MM.1S (cell line): ENCODE data around the gene NMNAT3.

Source experiments
- DNase-seq: peaks from one replicate; pipeline ENCODE4 v3.0.0-alpha.2; 2015
- H2AFZ ChIP-seq: fragments of 300-600 bp; sonication (generic); 2 replicates; pipeline ENCODE4 v1.6.0; 2016; ENCODE audit warnings: antibody characterized with exemption, low read length
- H3F3A ChIP-seq: fragments of 300-600 bp; sonication (generic); 2 replicates; pipeline ENCODE4 v1.6.1; 2016; ENCODE audit warnings: mild to moderate bottlenecking, antibody characterized with exemption, low read length, moderate library complexity, mixed read lengths; ENCODE audit not compliant: insufficient read depth
- H3K27ac ChIP-seq: fragments of 300-600 bp; sonication (generic); 2 replicates; pipeline ENCODE4 v1.5.1; 2016; ENCODE audit warnings: mild to moderate bottlenecking, low read length
- H3K27me3 ChIP-seq: fragments of 300-600 bp; sonication (generic); replicated peaks from 2 replicates; pipeline ENCODE4 v1.6.0; 2016; ENCODE audit warnings: low read length; ENCODE audit not compliant: insufficient read depth
- H3K36me3 ChIP-seq: fragments of 300-600 bp; sonication (generic); replicated peaks from 2 replicates; pipeline ENCODE4 v1.6.1; 2016; ENCODE audit warnings: mild to moderate bottlenecking, low read length, mixed read lengths; ENCODE audit not compliant: insufficient read depth
- H3K4me1 ChIP-seq: fragments of 300-600 bp; sonication (generic); 2 replicates; pipeline ENCODE4 v1.6.1; 2016; ENCODE audit warnings: low read length, mixed read lengths
- H3K4me2 ChIP-seq: fragments of 300-600 bp; sonication (generic); 2 replicates; pipeline ENCODE4 v1.6.0; 2016; ENCODE audit warnings: low read depth, low read length
- H3K4me3 ChIP-seq: fragments of 300-600 bp; sonication (generic); 2 replicates; pipeline ENCODE4 v1.5.1; 2016; ENCODE audit warnings: low read length, mixed read lengths
- H3K79me2 ChIP-seq: fragments of 300-600 bp; sonication (generic); 2 replicates; pipeline ENCODE4 v1.6.1; 2016; ENCODE audit warnings: mixed run types, low read length, mixed read lengths
- H3K9ac ChIP-seq: fragments of 300-600 bp; sonication (generic); 2 replicates; pipeline ENCODE4 v1.6.1; 2016; ENCODE audit warnings: low read length, mixed read lengths
- H3K9me2 ChIP-seq: fragments of 300-600 bp; sonication (generic); replicated peaks from 2 replicates; pipeline ENCODE4 v1.6.1; 2016; ENCODE audit warnings: mild to moderate bottlenecking, low read length, mixed read lengths; ENCODE audit not compliant: insufficient read depth
- H3K9me3 ChIP-seq: fragments of 300-600 bp; sonication (generic); replicated peaks from 2 replicates; pipeline ENCODE4 v1.6.1; 2016; ENCODE audit warnings: mild to moderate bottlenecking, low read length, mixed read lengths; ENCODE audit not compliant: insufficient read depth
- H4K20me1 ChIP-seq: fragments of 300-600 bp; sonication (generic); 2 replicates; pipeline ENCODE4 v1.6.1; 2016; ENCODE audit warnings: mild to moderate bottlenecking, low read length, moderate library complexity, mixed read lengths; ENCODE audit not compliant: insufficient read depth
- CTCF ChIP-seq: fragments of 300-600 bp; sonication (generic); IDR thresholded peaks from 2 replicates; pipeline ENCODE4 v1.5.1; 2016; ENCODE audit warnings: antibody characterized with exemption, low read length, mixed read lengths
- EZH2 ChIP-seq: fragments of 300-600 bp; sonication (generic); optimal IDR thresholded peaks from 2 replicates; pipeline ENCODE3; 2017; ENCODE audit warnings: low read depth, mild to moderate bottlenecking, antibody characterized with exemption, low read length, mixed read lengths
- EZH2phosphoT487 ChIP-seq: fragments of 300-600 bp; sonication (generic); IDR thresholded peaks from 2 replicates; pipeline ENCODE4 v1.6.1; 2018; ENCODE audit warnings: antibody characterized with exemption, low read length

NMNAT3 gene

GRCh38 chr3:139519998-139520737, 157.6 kb downstream of the NMNAT3 start:
- TF ChIP-seq CTCF = peak; percentile 32
- TF ChIP-seq EZH2phosphoT487 = no peak
- TF ChIP-seq EZH2 = no peak
- no peak overlapping the region for H3K27ac ChIP-seq
- no peaks in the 10 kb centered on the region for H3K27me3 ChIP-seq
- H3K9me3 ChIP-seq = no peaks in the 10 kb centered on the region
- DNase-seq = peak; percentile 8
- no peaks in the 10 kb centered on the region for H3K9me2 ChIP-seq
- no peaks in the 10 kb centered on the region for H3K4me1 ChIP-seq
- H2AFZ ChIP-seq = no peak overlapping the region
- no peaks in the 10 kb centered on the region for H4K20me1 ChIP-seq
- no peak overlapping the region for H3K9ac ChIP-seq
- H3F3A ChIP-seq = no peaks in the 10 kb centered on the region
- H3K4me2 ChIP-seq = no peak overlapping the region
- H3K4me3 ChIP-seq = no peak overlapping the region
- no peaks in the 10 kb centered on the region for H3K79me2 ChIP-seq
- no peaks in the 10 kb centered on the region for H3K36me3 ChIP-seq

- Histone ChIP-seq H3K9me3 (no peaks in the 10 kb centered on the region), H3K4me3 (no peak overlapping the region), H3F3A (no peaks in the 10 kb centered on the region), H3K9me2 (no peaks in the 10 kb centered on the region), H3K27ac (no peak overlapping the region), H3K4me1 (no peaks in the 10 kb centered on the region), H3K4me2 (no peak overlapping the region), H3K27me3 (no peaks in the 10 kb centered on the region), H2AFZ (no peak overlapping the region), H3K36me3 (no peaks in the 10 kb centered on the region), H3K9ac (no peak overlapping the region), H4K20me1 (no peaks in the 10 kb centered on the region), H3K79me2 (no peaks in the 10 kb centered on the region)
- no peak for TF ChIP-seq EZH2phosphoT487
- no peak for TF ChIP-seq EZH2
- TF ChIP-seq CTCF = no peak
- no peak for DNase-seq
These were observed 158.6 kb downstream of the NMNAT3 start for GRCh38 chr3:139518926-139519842.

- no peak for DNase-seq
These were observed 159.5 kb downstream of the NMNAT3 start for GRCh38 chr3:139518306-139518705.

More at GRCh38 chr3:139518306-139518705, 159.5 kb downstream of the NMNAT3 start:
- Histone ChIP-seq H2AFZ (no peak overlapping the region), H3K9ac (no peak overlapping the region), H3K27ac (no peak overlapping the region), H3F3A (no peaks in the 10 kb centered on the region), H3K27me3 (no peaks in the 10 kb centered on the region), H3K9me3 (no peaks in the 10 kb centered on the region), H4K20me1 (no peaks in the 10 kb centered on the region), H3K4me3 (no peak overlapping the region), H3K9me2 (no peaks in the 10 kb centered on the region), H3K79me2 (no peaks in the 10 kb centered on the region), H3K36me3 (no peaks in the 10 kb centered on the region), H3K4me2 (no peak overlapping the region), H3K4me1 (no peaks in the 10 kb centered on the region)
- TF ChIP-seq EZH2 = no peak
